ENCODE data around the gene MICALL1.

MICALL1 gene

GRCh38 chr22:37933711-37934376 lies 27.7 kb downstream of the MICALL1 start:
- H4K20me1 ChIP-seq (ENCODE audit: insufficient read depth, low read length): no peaks in the 10 kb centered on the region; the same call in 1 of the 2 replicates
- H3K79me2 ChIP-seq (ENCODE audit: insufficient read depth, low read length): no peaks in the 10 kb centered on the region
- H3K4me1 ChIP-seq (ENCODE audit: insufficient read depth, low read length): peaks cover 3% of the 10 kb centered on the region; the same call in 1 of the 2 replicates
- no peak overlapping the region for H3K27ac ChIP-seq (ENCODE audit: low read length)
- H3K36me3 ChIP-seq (ENCODE audit: insufficient read depth, low read length): peaks cover 35% of the 10 kb centered on the region
- no peak overlapping the region for H2AFZ ChIP-seq (ENCODE audit: low read depth, low read length)
- H3K9me3 ChIP-seq (ENCODE audit: insufficient read depth, low read length, severe bottlenecking): no peaks in the 10 kb centered on the region
- no peak overlapping the region for H3K9ac ChIP-seq (ENCODE audit: low read depth, low read length)
- TF ChIP-seq, protein P1, sequence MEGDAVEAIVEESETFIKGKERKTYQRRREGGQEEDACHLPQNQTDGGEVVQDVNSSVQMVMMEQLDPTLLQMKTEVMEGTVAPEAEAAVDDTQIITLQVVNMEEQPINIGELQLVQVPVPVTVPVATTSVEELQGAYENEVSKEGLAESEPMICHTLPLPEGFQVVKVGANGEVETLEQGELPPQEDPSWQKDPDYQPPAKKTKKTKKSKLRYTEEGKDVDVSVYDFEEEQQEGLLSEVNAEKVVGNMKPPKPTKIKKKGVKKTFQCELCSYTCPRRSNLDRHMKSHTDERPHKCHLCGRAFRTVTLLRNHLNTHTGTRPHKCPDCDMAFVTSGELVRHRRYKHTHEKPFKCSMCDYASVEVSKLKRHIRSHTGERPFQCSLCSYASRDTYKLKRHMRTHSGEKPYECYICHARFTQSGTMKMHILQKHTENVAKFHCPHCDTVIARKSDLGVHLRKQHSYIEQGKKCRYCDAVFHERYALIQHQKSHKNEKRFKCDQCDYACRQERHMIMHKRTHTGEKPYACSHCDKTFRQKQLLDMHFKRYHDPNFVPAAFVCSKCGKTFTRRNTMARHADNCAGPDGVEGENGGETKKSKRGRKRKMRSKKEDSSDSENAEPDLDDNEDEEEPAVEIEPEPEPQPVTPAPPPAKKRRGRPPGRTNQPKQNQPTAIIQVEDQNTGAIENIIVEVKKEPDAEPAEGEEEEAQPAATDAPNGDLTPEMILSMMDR (IDR thresholded peaks at IDR 0.05; ENCODE audit: borderline replicate concordance, extremely low read depth, low read length, poor library complexity, severe bottlenecking): peak; percentile 75
- no peak for TF ChIP-seq EZH2 (IDR thresholded peaks at IDR 0.05; ENCODE audit: borderline replicate concordance, low read depth, low read length, severe bottlenecking)
- H3K4me2 ChIP-seq (ENCODE audit: insufficient read depth, low read length): no peak overlapping the region; the same call in 1 of the 2 replicates
- H3K27me3 ChIP-seq (ENCODE audit: insufficient read depth, low read length, poor library complexity): no peaks in the 10 kb centered on the region
- no peak overlapping the region for H3K4me3 ChIP-seq (ENCODE audit: low read depth in 1 of 2, low read length in 2 of 2)
- DNase-seq (peak; percentile 81), ATAC-seq (ENCODE audit: insufficient read depth, low read depth) (peak; percentile 98)

GRCh38 chr22:37940698-37941376 lies 34.7 kb downstream of the MICALL1 start:
- no peak for ATAC-seq (ENCODE audit: insufficient read depth, low read depth)
- no peaks in the 10 kb centered on the region for H3K9me3 ChIP-seq (ENCODE audit: insufficient read depth, low read length, severe bottlenecking)
- H3K4me2 ChIP-seq (ENCODE audit: insufficient read depth, low read length): no peak overlapping the region
- no peaks in the 10 kb centered on the region for H3K4me1 ChIP-seq (ENCODE audit: insufficient read depth, low read length)
- no peaks in the 10 kb centered on the region for H3K79me2 ChIP-seq (ENCODE audit: insufficient read depth, low read length)
- peaks cover 10% of the 10 kb centered on the region for H3K36me3 ChIP-seq (ENCODE audit: insufficient read depth, low read length)
- H3K4me3 ChIP-seq (ENCODE audit: low read depth in 1 of 2, low read length in 2 of 2): no peak overlapping the region
- no peaks in the 10 kb centered on the region for H4K20me1 ChIP-seq (ENCODE audit: insufficient read depth, low read length)
- H3K27ac ChIP-seq (ENCODE audit: low read length): no peak overlapping the region; the same call in 1 of the 2 replicates
- H3K9ac ChIP-seq (ENCODE audit: low read depth, low read length): no peak overlapping the region
- DNase-seq: no peak
- H2AFZ ChIP-seq (ENCODE audit: low read depth, low read length): no peak overlapping the region
- TF ChIP-seq, protein P1 (IDR thresholded peaks at IDR 0.05; ENCODE audit: borderline replicate concordance, extremely low read depth, low read length, poor library complexity, severe bottlenecking): no peak
- no peak for TF ChIP-seq EZH2 (IDR thresholded peaks at IDR 0.05; ENCODE audit: borderline replicate concordance, low read depth, low read length, severe bottlenecking)
- H3K27me3 ChIP-seq (ENCODE audit: insufficient read depth, low read length, poor library complexity): no peaks in the 10 kb centered on the region

GRCh38 chr22:37942133-37942532 lies 36.0 kb downstream of the MICALL1 start:
- H3K9me3 ChIP-seq (ENCODE audit: insufficient read depth, low read length, severe bottlenecking): no peaks in the 10 kb centered on the region
- TF ChIP-seq, protein P1 (IDR thresholded peaks at IDR 0.05; ENCODE audit: borderline replicate concordance, extremely low read depth, low read length, poor library complexity, severe bottlenecking): no peak
- no peak for TF ChIP-seq EZH2 (IDR thresholded peaks at IDR 0.05; ENCODE audit: borderline replicate concordance, low read depth, low read length, severe bottlenecking)
- H3K27ac ChIP-seq (ENCODE audit: low read length): no peak overlapping the region
- no peak overlapping the region for H3K4me2 ChIP-seq (ENCODE audit: insufficient read depth, low read length)
- no peak overlapping the region for H3K4me3 ChIP-seq (ENCODE audit: low read depth in 1 of 2, low read length in 2 of 2)
- H3K36me3 ChIP-seq (ENCODE audit: insufficient read depth, low read length): peaks cover 10% of the 10 kb centered on the region
- H3K9ac ChIP-seq (ENCODE audit: low read depth, low read length): no peak overlapping the region
- H3K4me1 ChIP-seq (ENCODE audit: insufficient read depth, low read length): no peaks in the 10 kb centered on the region
- no peak overlapping the region for H2AFZ ChIP-seq (ENCODE audit: low read depth, low read length)
- no peak for DNase-seq
- no peaks in the 10 kb centered on the region for H3K79me2 ChIP-seq (ENCODE audit: insufficient read depth, low read length)
- no peaks in the 10 kb centered on the region for H4K20me1 ChIP-seq (ENCODE audit: insufficient read depth, low read length)
- no peaks in the 10 kb centered on the region for H3K27me3 ChIP-seq (ENCODE audit: insufficient read depth, low read length, poor library complexity)
- no peak for ATAC-seq (ENCODE audit: insufficient read depth, low read depth)
